Upper lobe of left lung (tissue), 4 donors: ENCODE results near the gene PLCB4.

Experiments
- CTCF ChIP-seq, 6 experiments: fragments of 450-650 bp in 4 of 6; fragments of 200-600 bp in 2 of 6; sonication (generic) in 2 of 6; IDR thresholded peaks; one replicate each; pipeline ENCODE4 v1.5.1; 2016 to 2019; ENCODE audit warnings: antibody characterized with exemption in 6 of 6
- EP300 ChIP-seq, 4 donors: sonication (generic); formaldehyde crosslinking; IDR thresholded peaks; one replicate each; pipeline ENCODE4 v1.5.1; 2017; ENCODE audit warnings: antibody characterized with exemption in 4 of 4, control low read depth in 2 of 4
- POLR2A ChIP-seq, 4 donors: fragments of 450-650 bp; IDR thresholded peaks; one replicate each; pipeline ENCODE4 v1.5.1; 2016 to 2017; ENCODE audit warnings: antibody characterized with exemption in 4 of 4, mild to moderate bottlenecking in 2 of 4
- POLR2AphosphoS5 ChIP-seq, 2 donors: sonication (generic); formaldehyde crosslinking; IDR thresholded peaks; one replicate each; pipeline ENCODE4 v1.5.1; 2017; ENCODE audit warnings: antibody characterized with exemption in 2 of 2

GRCh38 chr20:9150679-9151078 lies 81.8 kb downstream of the PLCB4 start:
- TF ChIP-seq CTCF (IDR thresholded peaks at IDR 0.05) (no peak), POLR2A (IDR thresholded peaks at IDR 0.05) (no peak), POLR2AphosphoS5 (IDR thresholded peaks at IDR 0.05) (no peak), EP300 (IDR thresholded peaks at IDR 0.05) (no peak)
